GM12865 (cell line): ENCODE measurements around the gene FRMD3.
"Not testable (repeated sequence)": the region's sequence is repeated elsewhere in the genome, so short reads cannot be mapped to it uniquely, and the experiment has no call there.

Experiments
- DNase-seq: peaks from one replicate; pipeline ENCODE4 v3.0.0; 2010; ENCODE audit warnings: low read depth
- H3K4me3 ChIP-seq: 2 replicates; pipeline ENCODE4 v1.5.1; 2011; ENCODE audit warnings: mild to moderate bottlenecking, low read depth, low read length, control low read depth
- TF ChIP-seq, protein P1 (sequence below): IDR thresholded peaks from 2 replicates; pipeline ENCODE4 v1.5.1; 2011; ENCODE audit warnings: low read length, control low read depth, low read depth, inconsistent platforms; ENCODE audit not compliant: insufficient read depth; ENCODE audit errors: missing control alignments

Gene FRMD3

DNA sequence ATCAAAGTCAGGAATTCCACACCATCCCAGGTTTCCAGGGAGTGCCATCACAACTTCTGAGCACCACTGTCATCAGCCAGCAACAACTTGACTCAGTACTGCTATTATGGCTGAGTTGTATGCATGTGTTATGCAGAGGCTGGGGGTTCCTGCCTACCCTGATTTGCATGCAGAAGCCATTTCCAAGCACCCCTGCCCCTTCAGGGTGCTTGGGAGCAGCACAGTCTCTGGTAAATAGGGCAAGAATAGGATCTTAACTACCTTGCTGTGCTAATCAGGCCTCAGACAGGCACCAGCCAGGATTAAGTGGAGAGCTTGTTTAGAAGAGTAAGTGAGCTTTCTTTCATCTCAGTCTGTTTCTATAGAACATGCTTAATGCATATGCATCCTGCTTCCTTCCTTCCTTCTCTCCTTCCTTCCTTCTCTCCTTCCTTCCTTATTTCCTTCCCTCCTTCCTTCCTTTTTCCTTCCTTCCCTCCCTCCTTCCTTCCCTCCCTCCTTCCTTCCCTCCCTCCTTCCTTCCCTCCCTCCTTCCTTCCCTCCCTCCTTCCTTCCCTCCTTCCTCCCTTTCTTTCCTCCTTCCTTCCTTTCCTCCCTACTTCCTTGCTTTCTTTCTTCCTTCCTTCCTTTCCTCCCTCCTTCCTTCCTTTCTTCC lies 175.7 kb downstream of the FRMD3 start:
- no peak overlapping the region for H3K4me3 ChIP-seq
- no peak for DNase-seq
- TF ChIP-seq, protein P1, sequence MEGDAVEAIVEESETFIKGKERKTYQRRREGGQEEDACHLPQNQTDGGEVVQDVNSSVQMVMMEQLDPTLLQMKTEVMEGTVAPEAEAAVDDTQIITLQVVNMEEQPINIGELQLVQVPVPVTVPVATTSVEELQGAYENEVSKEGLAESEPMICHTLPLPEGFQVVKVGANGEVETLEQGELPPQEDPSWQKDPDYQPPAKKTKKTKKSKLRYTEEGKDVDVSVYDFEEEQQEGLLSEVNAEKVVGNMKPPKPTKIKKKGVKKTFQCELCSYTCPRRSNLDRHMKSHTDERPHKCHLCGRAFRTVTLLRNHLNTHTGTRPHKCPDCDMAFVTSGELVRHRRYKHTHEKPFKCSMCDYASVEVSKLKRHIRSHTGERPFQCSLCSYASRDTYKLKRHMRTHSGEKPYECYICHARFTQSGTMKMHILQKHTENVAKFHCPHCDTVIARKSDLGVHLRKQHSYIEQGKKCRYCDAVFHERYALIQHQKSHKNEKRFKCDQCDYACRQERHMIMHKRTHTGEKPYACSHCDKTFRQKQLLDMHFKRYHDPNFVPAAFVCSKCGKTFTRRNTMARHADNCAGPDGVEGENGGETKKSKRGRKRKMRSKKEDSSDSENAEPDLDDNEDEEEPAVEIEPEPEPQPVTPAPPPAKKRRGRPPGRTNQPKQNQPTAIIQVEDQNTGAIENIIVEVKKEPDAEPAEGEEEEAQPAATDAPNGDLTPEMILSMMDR: no peak

DNA sequence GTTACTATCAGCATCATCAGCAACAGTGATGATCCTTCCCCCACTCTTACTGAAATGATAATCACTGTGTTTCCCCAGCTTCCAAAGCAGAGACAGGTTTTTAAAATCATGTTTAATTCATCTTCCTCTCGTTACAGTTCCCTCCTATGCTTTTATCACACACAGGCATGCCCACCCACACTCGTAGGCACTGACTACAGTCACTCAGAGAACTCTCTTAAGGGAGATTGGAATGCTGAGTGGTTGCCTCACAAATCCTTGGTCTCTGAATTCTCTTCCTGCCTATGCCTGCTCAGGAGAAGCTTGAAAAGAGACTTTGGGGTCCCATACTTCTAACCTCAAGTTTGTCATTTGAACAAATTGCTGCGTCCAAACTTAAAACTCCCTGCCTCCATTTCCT lies 179.2 kb downstream of the FRMD3 start:
- H3K4me3 ChIP-seq: no peak overlapping the region
- DNase-seq: no peak
- TF ChIP-seq, protein P1: no peak

DNA sequence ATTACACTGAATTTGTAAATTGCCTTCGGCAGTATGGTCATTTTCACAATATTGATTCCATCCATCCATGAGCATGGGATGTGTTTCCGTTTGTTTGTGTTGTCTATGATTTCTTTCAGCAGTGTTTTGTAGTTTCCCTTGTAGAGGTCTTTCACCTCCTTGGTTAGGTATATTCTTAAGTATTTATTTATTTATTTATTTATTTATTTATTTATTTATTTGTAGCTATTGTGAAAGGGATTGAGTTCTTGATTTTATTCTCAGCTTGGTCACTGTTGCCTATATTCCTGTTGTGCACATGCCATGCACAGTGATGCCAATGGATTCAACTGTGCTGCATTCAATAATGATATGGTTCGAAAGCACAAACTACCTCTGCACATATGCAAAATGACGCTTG lies 179.7 kb downstream of the FRMD3 start:
- H3K4me3 ChIP-seq, DNase-seq: not testable (repeated sequence)

DNA sequence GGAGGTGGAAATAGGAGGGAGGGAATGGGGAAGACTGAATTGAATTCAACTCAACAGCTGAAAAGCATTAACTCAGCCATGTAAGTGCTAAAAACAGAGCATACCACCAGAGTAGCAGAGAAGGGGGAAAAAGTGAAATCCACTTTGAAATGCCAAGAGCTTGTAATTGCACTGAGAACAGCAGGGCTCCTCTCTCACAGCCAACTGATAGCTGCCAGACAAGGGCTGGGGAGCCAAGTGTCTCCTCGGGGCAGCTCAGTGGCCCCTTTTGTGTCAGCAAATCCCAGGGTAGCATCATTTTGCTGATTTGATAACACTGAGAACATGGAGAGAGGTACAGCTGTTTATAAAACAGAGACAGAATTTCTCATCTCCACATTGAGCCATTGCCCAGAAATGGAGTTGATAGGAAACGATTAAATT lies 182.5 kb downstream of the FRMD3 start:
- no peak for DNase-seq
- no peak overlapping the region for H3K4me3 ChIP-seq
- TF ChIP-seq, protein P1: no peak

DNA sequence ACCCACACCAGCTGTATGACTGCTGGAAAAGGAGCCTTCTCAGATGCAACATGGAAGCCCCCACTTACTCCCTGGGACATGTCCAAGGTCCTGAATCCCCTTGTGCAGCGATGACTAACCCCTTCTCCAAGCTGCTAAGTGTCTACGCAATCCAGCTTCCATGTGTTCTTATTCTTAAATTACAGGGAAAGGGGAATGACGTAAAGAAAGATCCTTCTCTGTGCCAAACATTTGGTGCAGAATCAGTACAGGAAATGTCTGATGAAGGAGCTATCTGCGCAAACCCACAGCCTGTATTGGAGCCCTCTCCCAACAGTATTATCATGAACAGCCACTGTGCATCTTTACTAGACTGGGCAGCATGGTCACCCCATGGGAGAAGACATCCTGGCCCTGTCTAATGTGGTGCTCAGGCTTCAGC lies 183.2 kb downstream of the FRMD3 start:
- DNase-seq: no peak
- no peak overlapping the region for H3K4me3 ChIP-seq

DNA sequence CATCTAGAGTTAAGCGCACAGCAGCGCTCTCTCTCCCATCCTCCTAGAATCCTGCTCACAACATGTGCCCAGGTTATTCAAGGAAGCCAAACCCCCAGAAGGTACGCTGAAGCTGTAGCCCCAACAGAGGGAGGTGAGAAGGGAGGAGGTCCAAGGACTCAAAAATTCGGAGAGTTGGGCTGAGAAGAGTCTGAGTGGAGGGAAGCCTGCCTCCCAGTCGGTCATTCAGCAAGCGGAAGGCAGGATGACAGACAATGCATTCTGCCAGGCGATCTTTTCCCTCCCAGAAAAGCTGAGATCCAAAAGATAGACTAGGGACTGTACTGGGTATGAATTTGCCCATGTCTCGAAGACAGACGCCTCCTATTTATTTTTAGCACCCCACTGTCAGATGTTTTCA lies 189.2 kb downstream of the FRMD3 start:
- DNase-seq: no peak
- no peak overlapping the region for H3K4me3 ChIP-seq
- TF ChIP-seq, protein P1: no peak

More for the DNA sequence above, 183.2 kb downstream of the FRMD3 start:
- TF ChIP-seq, protein P1: no peak

DNA sequence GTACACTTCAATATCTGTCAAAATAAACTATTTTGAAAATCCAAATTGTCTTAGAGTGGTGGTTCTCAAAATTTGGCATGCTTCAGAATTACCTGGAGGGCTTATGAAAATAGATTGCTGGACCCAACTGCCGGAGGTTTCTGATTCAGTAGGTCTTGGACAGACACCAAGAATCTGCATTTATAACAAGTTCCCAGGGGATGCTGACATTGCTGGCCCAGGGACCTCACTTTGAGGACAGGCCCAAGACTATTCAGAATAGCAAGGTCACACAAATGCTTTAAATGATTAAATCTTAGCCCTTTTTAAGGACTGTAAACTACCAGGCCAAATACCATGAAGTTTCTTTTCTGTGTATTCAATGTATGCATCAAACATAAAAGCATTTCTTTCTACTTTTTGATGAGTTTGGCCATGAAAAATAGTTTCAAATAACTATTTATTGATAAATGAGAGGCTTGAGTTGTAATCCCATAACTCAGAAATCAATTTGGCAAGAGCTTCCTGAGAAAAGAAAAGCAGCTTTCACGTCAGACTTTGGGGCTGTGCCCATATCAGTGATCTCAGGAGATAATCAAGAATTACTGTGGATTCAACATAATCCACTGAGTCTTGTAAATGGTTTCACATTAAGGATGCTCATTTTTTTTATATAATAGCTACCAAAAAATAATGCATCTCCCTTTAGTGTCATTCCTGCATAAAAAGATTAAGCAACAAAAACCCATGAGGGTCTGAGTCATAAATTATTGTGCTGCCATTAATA lies 191.4 kb downstream of the FRMD3 start:
- H3K4me3 ChIP-seq: no peak overlapping the region
- TF ChIP-seq, protein P1: no peak
- DNase-seq: no peak
